Ovary (tissue), 3 donors: ENCODE results near the gene LAMC1.

Experiments used
- EP300 ChIP-seq: sonication (generic); formaldehyde crosslinking; IDR thresholded peaks from one replicate; pipeline ENCODE4 v1.6.1; 2017; ENCODE audit warnings: antibody characterized with exemption
- POLR2A ChIP-seq: fragments of 450-650 bp; IDR thresholded peaks from one replicate; pipeline ENCODE4 v1.6.1; 2017; ENCODE audit warnings: antibody characterized with exemption, mild to moderate bottlenecking, moderate library complexity
- TF ChIP-seq, protein P1 (sequence below), 3 donors: fragments of 450-650 bp in 2 of 3; fragments of 200-600 bp in 1 of 3; IDR thresholded peaks; one replicate each; pipeline versions ENCODE4 v1.5.1 to v1.8.0; 2016 to 2022; ENCODE audit warnings: antibody characterized with exemption in 3 of 3, mild to moderate bottlenecking in 1 of 3
- donor health status: DM: no; HTN: no; CAD: no.

DNA sequence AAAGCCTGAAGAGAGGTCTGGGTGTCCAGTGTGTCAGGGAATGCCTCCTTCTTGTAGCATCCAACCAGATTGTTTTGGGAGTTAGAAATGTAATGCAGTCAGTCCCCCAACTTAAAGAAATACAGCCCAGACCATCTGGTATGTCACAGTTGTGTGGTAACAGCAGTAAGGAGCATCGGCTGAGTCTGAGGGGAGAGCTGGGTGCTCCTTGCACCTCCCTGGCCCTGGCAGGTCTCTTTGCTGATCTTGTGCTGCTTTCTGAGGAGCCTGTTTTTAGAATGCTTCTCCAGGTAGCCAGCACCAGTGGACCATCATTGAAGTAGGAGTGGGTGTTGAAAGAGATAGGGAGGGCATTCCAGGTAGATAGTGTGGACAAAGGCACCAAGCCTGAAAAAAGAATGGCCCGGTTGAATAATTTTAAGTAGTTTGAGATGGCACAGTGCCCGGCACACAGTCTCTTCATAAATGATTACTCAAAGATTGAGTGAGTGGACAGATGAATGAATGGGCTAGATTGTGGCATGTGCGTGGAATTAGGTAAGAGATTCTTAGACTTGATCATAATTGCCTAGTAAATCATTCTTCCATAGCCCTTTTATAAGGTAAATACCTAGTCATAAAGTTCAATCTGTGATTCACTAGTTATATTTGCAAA, 46.5 kb downstream of the LAMC1 start:
- TF ChIP-seq, protein P1, sequence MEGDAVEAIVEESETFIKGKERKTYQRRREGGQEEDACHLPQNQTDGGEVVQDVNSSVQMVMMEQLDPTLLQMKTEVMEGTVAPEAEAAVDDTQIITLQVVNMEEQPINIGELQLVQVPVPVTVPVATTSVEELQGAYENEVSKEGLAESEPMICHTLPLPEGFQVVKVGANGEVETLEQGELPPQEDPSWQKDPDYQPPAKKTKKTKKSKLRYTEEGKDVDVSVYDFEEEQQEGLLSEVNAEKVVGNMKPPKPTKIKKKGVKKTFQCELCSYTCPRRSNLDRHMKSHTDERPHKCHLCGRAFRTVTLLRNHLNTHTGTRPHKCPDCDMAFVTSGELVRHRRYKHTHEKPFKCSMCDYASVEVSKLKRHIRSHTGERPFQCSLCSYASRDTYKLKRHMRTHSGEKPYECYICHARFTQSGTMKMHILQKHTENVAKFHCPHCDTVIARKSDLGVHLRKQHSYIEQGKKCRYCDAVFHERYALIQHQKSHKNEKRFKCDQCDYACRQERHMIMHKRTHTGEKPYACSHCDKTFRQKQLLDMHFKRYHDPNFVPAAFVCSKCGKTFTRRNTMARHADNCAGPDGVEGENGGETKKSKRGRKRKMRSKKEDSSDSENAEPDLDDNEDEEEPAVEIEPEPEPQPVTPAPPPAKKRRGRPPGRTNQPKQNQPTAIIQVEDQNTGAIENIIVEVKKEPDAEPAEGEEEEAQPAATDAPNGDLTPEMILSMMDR (IDR thresholded peaks at IDR 0.05) = no peak
- TF ChIP-seq EP300 (no peak), POLR2A (no peak)
